GM19240 (cell line): ENCODE measurements around the gene VAV2.

Experiments
- DNase-seq: peaks from one replicate; pipeline ENCODE4 v3.0.0; 2011; ENCODE audit warnings: low spot score; ENCODE audit not compliant: insufficient read length

VAV2 gene

GRCh38 chr9:133980864-133981588, 11.1 kb downstream of the VAV2 start:
- DNase-seq, result no peak

- DNase-seq, result no peak
Observed at GRCh38 chr9:133979921-133980863, 11.9 kb downstream of the VAV2 start.

- DNase-seq, result no peak
Observed at GRCh38 chr9:133979273-133979920, 12.7 kb downstream of the VAV2 start.

GRCh38 chr9:133978899-133979272, 13.2 kb downstream of the VAV2 start:
- DNase-seq, result no peak

GRCh38 chr9:133978226-133978898, 13.8 kb downstream of the VAV2 start:
- DNase-seq, result no peak

GRCh38 chr9:133977421-133978201, 14.5 kb downstream of the VAV2 start:
- DNase-seq, result no peak

- DNase-seq, result no peak
Observed at GRCh38 chr9:133976887-133977286, 15.2 kb downstream of the VAV2 start.

- DNase-seq, result no peak
Observed at GRCh38 chr9:133976191-133976861, 15.8 kb downstream of the VAV2 start.

- no peak for DNase-seq
Observed at GRCh38 chr9:133975511-133975910, 16.6 kb downstream of the VAV2 start.

- DNase-seq, result no peak
Observed at GRCh38 chr9:133974631-133975341, 17.3 kb downstream of the VAV2 start.

- no peak for DNase-seq
Observed at GRCh38 chr9:133973791-133974630, 18.1 kb downstream of the VAV2 start.

GRCh38 chr9:133973111-133973790, 18.9 kb downstream of the VAV2 start:
- no peak for DNase-seq

- DNase-seq, result no peak
Observed at GRCh38 chr9:133971981-133972941, 19.9 kb downstream of the VAV2 start.

GRCh38 chr9:133971121-133971951, 20.8 kb downstream of the VAV2 start:
- DNase-seq, result no peak

GRCh38 chr9:133970581-133971058, 21.5 kb downstream of the VAV2 start:
- no peak for DNase-seq
